Omental fat pad (tissue), 4 donors: ENCODE measurements around the gene GYG2. TPM values are rescaled to one million over a fixed set of nuclear protein-coding genes. Genes with fewer than 3 reads are reported as not detected.
"Not testable (repeated sequence)": the region's sequence is repeated elsewhere in the genome, so short reads cannot be mapped to it uniquely, and the experiment has no call there.

ENCODE experiments used
- ATAC-seq: fragments of 150-250 bp; one replicate; pipeline ENCODE4 v1.9.1; 2016; ENCODE audit warnings: mild to moderate bottlenecking, moderate library complexity; ENCODE audit not compliant: low FRiP score
- DNase-seq: peaks from one replicate; pipeline ENCODE4 v3.0.0-alpha.2; 2019; ENCODE audit warnings: low spot score
- CTCF ChIP-seq, 3 donors: fragments of 450-650 bp; IDR thresholded peaks; one replicate each; pipeline ENCODE4 v1.5.1; 2016 to 2017; ENCODE audit warnings: antibody characterized with exemption in 3 of 3, mild to moderate bottlenecking in 3 of 3, moderate library complexity in 2 of 3
- total RNA-seq, 4 donors: library from RNA; depleted of rRNA; stranded (reverse); fragments of >200 nt; gene quantifications; one replicate each; pipeline ENCODE4 v1.1.0, GENCODE V29; 2016

GYG2 gene
- total RNA-seq, 4 donors from 2014 or later: 29.6 to 487 (median 115) TPM

- DNase-seq: no peak
- no peak for TF ChIP-seq CTCF (IDR thresholded peaks at IDR 0.05)
- no peak for ATAC-seq
These were observed 55.0 kb downstream of the GYG2 start for GRCh38 chrX:2883770-2884169.

GRCh38 chrX:2888309-2888708, 59.6 kb downstream of the GYG2 start:
- TF ChIP-seq CTCF (IDR thresholded peaks at IDR 0.05): no peak
- DNase-seq (no peak), ATAC-seq (no peak)

- no peak for ATAC-seq
- no peak for TF ChIP-seq CTCF (IDR thresholded peaks at IDR 0.05)
- DNase-seq: no peak
These were observed 60.4 kb downstream of the GYG2 start for GRCh38 chrX:2889045-2889605.

GRCh38 chrX:2889706-2890490, 61.2 kb downstream of the GYG2 start:
- DNase-seq: not testable (repeated sequence)

GRCh38 chrX:2890536-2891460, 62.1 kb downstream of the GYG2 start:
- not testable (repeated sequence) for ATAC-seq, DNase-seq

More at GRCh38 chrX:2889706-2890490, 61.2 kb downstream of the GYG2 start:
- ATAC-seq: not testable (repeated sequence)

- TF ChIP-seq CTCF (IDR thresholded peaks at IDR 0.05): no peak
- ATAC-seq (no peak), DNase-seq (no peak)
These were observed 64.1 kb downstream of the GYG2 start for GRCh38 chrX:2892816-2893215.

GRCh38 chrX:2894885-2895292, 66.2 kb downstream of the GYG2 start:
- ATAC-seq (no peak), DNase-seq (no peak)
- TF ChIP-seq CTCF (IDR thresholded peaks at IDR 0.05): no peak
